HepG2 (cell line): ENCODE measurements around the gene ENTPD7. TPM values are rescaled to one million over a fixed set of nuclear protein-coding genes. Genes with fewer than 3 reads are reported as not detected.

Experiments
- ATAC-seq: fragments of 200-7000 bp; cut with Tn5 transposase; 3 replicates; pipeline ENCODE4 v1.9.1; 2020; ENCODE audit warnings: mild to moderate bottlenecking, moderate library complexity
- BruUV-seq: library from RNA; stranded (reverse); fragments of 400-500 nt; replicated peaks from 2 replicates; lab custom pipeline; 2021; lab: Mats Ljungman, UMichigan
- CTCF ChIA-PET: fragments of 300-600 bp; formaldehyde crosslinking; extraction: SDS; loops from one replicate; lab custom pipeline; 2021; ENCODE audit warnings: low total read pairs, inconsistent platforms, low intra/inter-chr PET ratio; lab: Yijun Ruan, JAX
- POLR2A ChIA-PET: fragments of 350-600 bp; sonication (Branson Sonifier 250); formaldehyde crosslinking; loops from one replicate; lab custom pipeline; 2020; ENCODE audit warnings: antibody characterized with exemption, inconsistent platforms; lab: Yijun Ruan, JAX
- DNase-seq: peaks from one replicate; pipeline ENCODE4 v3.0.0-alpha.2; 2015; ENCODE audit warnings: low spot score
- FAIRE-seq: peaks from 3 replicates; lab custom pipeline; 2011; peaks lifted over from hg19 to GRCh38; lab: Jason Lieb, UNC
- H2AFZ ChIP-seq: one replicate; pipeline ENCODE4 v1.6.1; 2011; ENCODE audit warnings: low read length, inconsistent platforms
- H3K27ac ChIP-seq: fragments of 300-600 bp; 3 replicates; pipeline ENCODE4 v1.8.0; 2011; ENCODE audit warnings: mixed run types, mild to moderate bottlenecking, mixed read lengths, low read length, inconsistent platforms; ENCODE audit not compliant: insufficient read depth; ENCODE audit errors: extremely low read length
- H3K27me3 ChIP-seq, 2 experiments: fragments of 200-600 bp in 1 of 2; 2 replicates in 1 of 2; 3 replicates in 1 of 2; pipeline versions ENCODE4 v1.6.0 to v1.8.0; 2011; ENCODE audit warnings: low read length in 2 of 2, mild to moderate bottlenecking in 2 of 2, moderate library complexity in 2 of 2, inconsistent platforms in 1 of 2; ENCODE audit not compliant: insufficient read depth in 2 of 2, control insufficient read depth in 1 of 2
- H3K36me3 ChIP-seq, 2 experiments: fragments of 200-600 bp in 1 of 2; replicated peaks in 1 of 2; 2 replicates in 1 of 2; 3 replicates in 1 of 2; pipeline versions ENCODE4 v1.5.1 to v1.8.0; 2011; ENCODE audit warnings: low read length in 2 of 2, inconsistent platforms in 1 of 2; ENCODE audit not compliant: insufficient read depth in 2 of 2, control insufficient read depth in 1 of 2
- H3K4me1 ChIP-seq: 2 replicates; pipeline ENCODE4 v1.5.1; 2012; ENCODE audit warnings: low read length, inconsistent platforms; ENCODE audit not compliant: insufficient read depth
- H3K4me2 ChIP-seq: 2 replicates; pipeline ENCODE4 v1.6.0; 2011; ENCODE audit warnings: low read depth, low read length, inconsistent platforms
- H3K4me3 ChIP-seq, 3 experiments: fragments of 200-600 bp in 1 of 3; sonication (generic), shearing (Covaris generic) in 1 of 3; replicated peaks in 1 of 3; 2 replicates each; pipeline ENCODE4 v1.5.1; 2011 to 2016; ENCODE audit warnings: low read length in 3 of 3, inconsistent platforms in 2 of 3, low read depth in 2 of 3, mild to moderate bottlenecking in 2 of 3, control low read depth in 1 of 3, mixed read lengths in 1 of 3; ENCODE audit not compliant: insufficient read depth in 1 of 3
- H3K79me2 ChIP-seq: one replicate; pipeline ENCODE4 v1.6.1; 2011; ENCODE audit warnings: low read length, inconsistent platforms; ENCODE audit not compliant: insufficient read depth
- H3K9ac ChIP-seq: 2 replicates; pipeline ENCODE4 v1.6.0; 2011; ENCODE audit warnings: mild to moderate bottlenecking, low read depth, low read length, inconsistent platforms; ENCODE audit not compliant: insufficient read depth
- H3K9me3 ChIP-seq: 2 replicates; pipeline ENCODE4 v1.5.1; 2012; ENCODE audit warnings: mild to moderate bottlenecking, low read length
- H4K20me1 ChIP-seq: 2 replicates; pipeline ENCODE4 v1.6.0; 2011; ENCODE audit warnings: inconsistent platforms, mild to moderate bottlenecking, low read length, moderate library complexity; ENCODE audit not compliant: insufficient read depth
- ARID5B ChIP-seq: IDR thresholded peaks from 2 replicates; pipeline ENCODE4 v1.4.0; 2020; ENCODE audit warnings: mild to moderate bottlenecking, missing genetic modification reagents
- CREM ChIP-seq, 2 experiments: sonication (generic) in 1 of 2; formaldehyde crosslinking in 1 of 2; IDR thresholded peaks; 2 replicates each; pipeline versions ENCODE4 v1.4.0 to v1.6.1; 2016 to 2020; ENCODE audit warnings: antibody characterized with exemption in 1 of 2, mild to moderate bottlenecking in 1 of 2, missing genetic modification reagents in 1 of 2
- EHMT2 ChIP-seq: fragments of 200-600 bp; sonication (generic); IDR thresholded peaks from 2 replicates; pipeline ENCODE4 v1.7.0; 2017; ENCODE audit warnings: antibody characterized with exemption, low read depth, low read length, borderline replicate concordance
- FOXK2 ChIP-seq: fragments of 450-650 bp; IDR thresholded peaks from 2 replicates; pipeline ENCODE4 v1.6.1; 2016
- FOXP1 ChIP-seq, 2 experiments: fragments of 450-650 bp in 1 of 2; IDR thresholded peaks; 2 replicates each; pipeline ENCODE4 v1.6.1; 2017 to 2018; ENCODE audit warnings: antibody characterized with exemption in 1 of 2
- FOXP4 ChIP-seq: sonication (generic); formaldehyde crosslinking; IDR thresholded peaks from 2 replicates; pipeline ENCODE4 v1.4.0; 2020; ENCODE audit warnings: missing genetic modification reagents
- GATAD2A ChIP-seq: IDR thresholded peaks from 2 replicates; pipeline ENCODE4 v1.6.1; 2016
- ISL2 ChIP-seq: sonication (generic); formaldehyde crosslinking; IDR thresholded peaks from 2 replicates; pipeline ENCODE4 v1.5.0; 2020; ENCODE audit warnings: missing genetic modification reagents
- KLF16 ChIP-seq, 2 experiments: sonication (generic) in 1 of 2; formaldehyde crosslinking in 1 of 2; IDR thresholded peaks; 2 replicates each; pipeline versions ENCODE4 v1.6.1 to v1.8.0; 2016 to 2023; ENCODE audit warnings: missing genetic modification reagents in 2 of 2, missing compliant biosample characterization in 1 of 2
- NCOA2 ChIP-seq: sonication (generic); formaldehyde crosslinking; IDR thresholded peaks from 2 replicates; pipeline ENCODE4 v1.8.0; 2022; ENCODE audit warnings: inconsistent platforms
- ONECUT2 ChIP-seq: sonication (generic); formaldehyde crosslinking; IDR thresholded peaks from 2 replicates; pipeline ENCODE4 v1.4.0; 2020; ENCODE audit warnings: missing genetic modification reagents
- ZNF431 ChIP-seq: sonication (generic); formaldehyde crosslinking; IDR thresholded peaks from 2 replicates; pipeline ENCODE4 v1.9.0; 2022; ENCODE audit warnings: missing genetic modification reagents, low read depth, mild to moderate bottlenecking, borderline replicate concordance
- ZNF644 ChIP-seq: IDR thresholded peaks from 2 replicates; pipeline ENCODE4 v1.6.1; 2016; ENCODE audit warnings: low read depth
- WGBS: methylation state at CpG from one replicate; pipeline ENCODE4 v1.1.6; 2017; ENCODE audit warnings: low lambda C conversion rate; 5-methylcytosine and 5-hydroxymethylcytosine counted together
- in situ Hi-C: cut with HindIII; loops from 2 replicates; pipeline ENCODE4 v1.10.0; 2017; ENCODE audit warnings: low pct_unique_long_range_greater_than_20kb; ENCODE audit not compliant: extremely low pct_ligation_motif_present
- intact Hi-C: fragments of 100-400 bp; cut with micrococcal nuclease; formaldehyde crosslinking; loops from one replicate; pipeline ENCODE4 v1.10.0; 2022; ENCODE audit not compliant: unreplicated experiment
- polyA plus RNA-seq, 8 experiments: library from polyadenylated mRNA; depleted of rRNA in 3 of 8; stranded (reverse) in 7 of 8; unstranded in 1 of 8; fragments of >200 nt; fragmentation: Illumina TruSeq in 4 of 8; extraction: Trizol in 4 of 8; gene quantifications; 2 replicates each; pipeline versions ENCODE4 v1.2.1 to v1.2.3, GENCODE V29; 2011 to 2016; ENCODE audit warnings: low read depth in 4 of 8, missing spikeins in 1 of 8, mixed read lengths in 1 of 8; ENCODE audit not compliant: insufficient read depth in 1 of 8
- total RNA-seq, 5 experiments: library from RNA; depleted of rRNA; stranded (reverse); fragments of >200 nt; fragmentation: Illumina TruSeq; extraction: Trizol; gene quantifications; 2 replicates each; pipeline ENCODE4 v1.2.3, GENCODE V29; 2016; ENCODE audit warnings: low read depth in 1 of 5
- TF ChIP-seq, protein P1 (sequence below): sonication (generic); formaldehyde crosslinking; IDR thresholded peaks from 2 replicates; pipeline ENCODE4 v1.5.0; 2020; ENCODE audit warnings: missing genetic modification reagents

Gene ENTPD7
- total and polyA plus RNA-seq, 2 of the 13 experiments (the other 11 are each of a cell fraction or from before 2014, with no cell fraction given): 7.6 to 36.5 TPM

DNA sequence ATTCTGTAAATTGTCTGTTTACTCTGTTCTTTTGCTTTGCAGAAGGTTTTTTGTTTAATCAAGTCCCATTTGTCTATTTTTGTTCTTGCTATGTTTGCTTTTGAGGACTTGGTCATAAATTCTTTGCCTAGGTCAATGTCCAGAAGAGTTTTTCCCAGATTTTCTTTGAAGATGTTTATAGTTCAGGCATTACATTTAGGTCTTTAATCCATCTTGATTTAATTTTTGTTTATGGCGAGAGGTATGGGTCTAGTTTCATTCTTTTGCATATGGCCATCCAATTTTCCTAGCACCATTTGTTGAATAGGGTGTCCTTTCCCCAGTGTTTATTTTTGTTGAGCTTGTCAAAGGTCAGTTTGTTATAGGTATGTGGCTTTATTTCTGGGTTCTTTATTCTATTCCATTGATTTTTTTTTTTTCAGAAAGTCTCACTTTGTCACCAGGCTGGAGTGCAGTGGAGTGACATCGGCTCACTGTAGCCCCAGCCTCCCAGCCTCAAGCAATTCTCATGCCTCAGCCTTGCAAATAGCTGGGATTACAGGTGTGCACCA is 11.6 kb upstream of the ENTPD7 start:
- peaks cover 31% of the 10 kb centered on the region for H3K4me1 ChIP-seq
- H3K36me3 ChIP-seq: no peaks in the 10 kb centered on the region
- peak overlapping the region; percentile 43 for H3K27ac ChIP-seq
- intact Hi-C loops (no loop called here), in situ Hi-C loops (no loop called here)
- ChIA-PET CTCF (no interaction called here), POLR2A (interaction anchor here (1.2 to 2.3 kb wide), 4 partner anchors 11 to 85 kb away, joined by 7 to 23 read pairs (median 10); partner anchors contain the start of genes COX15, CUTC, ENTPD7 and SLC25A28)
- peak; percentile 95 for ATAC-seq
- no peaks in the 10 kb centered on the region for H4K20me1 ChIP-seq
- H3K4me3 ChIP-seq: no peak overlapping the region; a peak in 1 of 6 replicates
- H3K9ac ChIP-seq: no peak overlapping the region
- peak; percentile 54 for DNase-seq
- no peak overlapping the region for H2AFZ ChIP-seq
- no TSS peak for BruUV-seq
- H3K4me2 ChIP-seq: peak overlapping the region; percentile 50
- H3K9me3 ChIP-seq: no peaks in the 10 kb centered on the region
- FAIRE-seq: peak; percentile 65
- H3K79me2 ChIP-seq: no peaks in the 10 kb centered on the region
- 1% methylated on average over 2 of the region's 2 CpGs for WGBS
- H3K27me3 ChIP-seq: no peaks in the 10 kb centered on the region
- TF ChIP-seq KLF16 (CRISPR knock-in tag; IDR thresholded peaks at IDR 0.05): peak in 1 of 2 experiments; percentile 20; a peak in 1 of 4 replicates
- 0 out of 2 replicates have a peak, but pooled peaks have one; percentile 81 for TF ChIP-seq EHMT2
- TF ChIP-seq ARID5B (CRISPR knock-in tag): peak; percentile 44; the same call in 1 of the 2 replicates
- peak; percentile 56 for TF ChIP-seq CREM (IDR thresholded peaks at IDR 0.05)
- no peak for TF ChIP-seq CREM (CRISPR knock-in tag; IDR thresholded peaks at IDR 0.05)
- 0 out of 2 replicates have a peak, but pooled peaks have one; percentile 19 for TF ChIP-seq FOXK2
- TF ChIP-seq ZNF644: peak; percentile 69; the same call in 1 of the 2 replicates
- peak; percentile 67 for TF ChIP-seq GATAD2A (CRISPR knock-in tag)
- TF ChIP-seq FOXP4: peak; percentile 15; the same call in 1 of the 2 replicates
- TF ChIP-seq, protein P1, sequence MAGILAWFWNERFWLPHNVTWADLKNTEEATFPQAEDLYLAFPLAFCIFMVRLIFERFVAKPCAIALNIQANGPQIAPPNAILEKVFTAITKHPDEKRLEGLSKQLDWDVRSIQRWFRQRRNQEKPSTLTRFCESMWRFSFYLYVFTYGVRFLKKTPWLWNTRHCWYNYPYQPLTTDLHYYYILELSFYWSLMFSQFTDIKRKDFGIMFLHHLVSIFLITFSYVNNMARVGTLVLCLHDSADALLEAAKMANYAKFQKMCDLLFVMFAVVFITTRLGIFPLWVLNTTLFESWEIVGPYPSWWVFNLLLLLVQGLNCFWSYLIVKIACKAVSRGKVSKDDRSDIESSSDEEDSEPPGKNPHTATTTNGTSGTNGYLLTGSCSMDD (CRISPR knock-in tag): no peak
- TF ChIP-seq ZNF431 (CRISPR knock-in tag): no peak
- TF ChIP-seq FOXP1 (IDR thresholded peaks at IDR 0.05): no peak
- peak; percentile 29; the same call in 1 of the 2 replicates for TF ChIP-seq FOXP1 (CRISPR knock-in tag; IDR thresholded peaks at IDR 0.05)
- peak; percentile 48; the same call in 1 of the 2 replicates for TF ChIP-seq ONECUT2
- peak; percentile 43; the same call in 1 of the 2 replicates for TF ChIP-seq NCOA2
- 0 out of 2 replicates have a peak, but pooled peaks have one; percentile 31 for TF ChIP-seq ISL2 (CRISPR knock-in tag)
